Vagina (tissue), 2 donors: Measurements from ENCODE around the gene TBC1D24. TPM values are rescaled to one million over a fixed set of nuclear protein-coding genes. Genes with fewer than 3 reads are reported as not detected.

ENCODE experiments used
- DNase-seq, 2 donors: peaks; one replicate each; pipeline ENCODE4 v3.0.0-alpha.2; 2017; ENCODE audit errors: extremely low spot score in 2 of 2
- H3K27ac ChIP-seq: fragments of 200-600 bp; sonication (generic); one replicate; pipeline ENCODE4 v1.5.1; 2019
- H3K27me3 ChIP-seq: fragments of 200-600 bp; sonication (generic); one replicate; pipeline ENCODE4 v1.5.1; 2019
- H3K36me3 ChIP-seq, 2 donors: fragments of 200-600 bp; sonication (generic); one replicate each; pipeline ENCODE4 v1.5.1; 2017 to 2019
- H3K4me1 ChIP-seq: fragments of 200-600 bp; sonication (generic); one replicate; pipeline ENCODE4 v1.5.1; 2019
- H3K4me3 ChIP-seq, 2 donors: fragments of 200-600 bp; sonication (generic); 1 replicate in 1 of 2; 2 replicates in 1 of 2; pipeline ENCODE4 v1.5.1; 2016 to 2019
- H3K9me3 ChIP-seq: fragments of 200-600 bp; sonication (generic); one replicate; pipeline ENCODE4 v1.5.1; 2019
- CTCF ChIP-seq, 3 experiments: fragments of 450-650 bp in 2 of 3; fragments of 200-600 bp in 1 of 3; sonication (generic) in 1 of 3; IDR thresholded peaks; one replicate each; pipeline ENCODE4 v1.5.1; 2017 to 2019; ENCODE audit warnings: antibody characterized with exemption in 3 of 3, mild to moderate bottlenecking in 2 of 3, moderate library complexity in 2 of 3
- POLR2A ChIP-seq, 2 donors: fragments of 450-650 bp; IDR thresholded peaks; one replicate each; pipeline ENCODE4 v1.6.1; 2017; ENCODE audit warnings: antibody characterized with exemption in 2 of 2, mild to moderate bottlenecking in 2 of 2, moderate library complexity in 2 of 2
- POLR2AphosphoS5 ChIP-seq, 2 donors: sonication (generic); formaldehyde crosslinking; IDR thresholded peaks; one replicate each; pipeline ENCODE4 v1.9.0; 2017; ENCODE audit warnings: antibody characterized with exemption in 2 of 2, mild to moderate bottlenecking in 2 of 2, low read depth in 1 of 2; ENCODE audit not compliant: insufficient read depth in 1 of 2
- intact Hi-C: fragments of 100-400 bp; cut with DNase I; formaldehyde crosslinking; loops from one replicate; pipeline ENCODE4 v1.15.1; 2023
- total RNA-seq: library from RNA; depleted of rRNA; stranded (reverse); fragments of >200 nt; gene quantifications from one replicate; pipeline ENCODE4 v1.2.3, GENCODE V29; 2016

The TBC1D24 gene
- total RNA-seq, 1 donor from 2014 or later, result 9.6 TPM

- Histone ChIP-seq H3K4me3 (no peak overlapping the region), H3K36me3 (peaks cover 0 to 25% of the 10 kb centered on the region in 2 donors), H3K9me3 (no peaks in the 10 kb centered on the region), H3K27ac (no peak overlapping the region), H3K27me3 (no peaks in the 10 kb centered on the region), H3K4me1 (no peaks in the 10 kb centered on the region)
- intact Hi-C loops, result no loop called here
- DNase-seq, result no peak
- no peak for TF ChIP-seq POLR2AphosphoS5 (IDR thresholded peaks at IDR 0.05; ENCODE audit: insufficient read depth in 1 of 2, low read depth in 1 of 2)
Measured at GRCh38 chr16:2450535-2450934, 24.4 kb upstream of the TBC1D24 start.

GRCh38 chr16:2450975-2451381, 23.9 kb upstream of the TBC1D24 start:
- no peaks in the 10 kb centered on the region for H3K4me1 ChIP-seq
- peaks cover 0 to 21% of the 10 kb centered on the region in 2 donors for H3K36me3 ChIP-seq
- no peak overlapping the region for H3K27ac ChIP-seq
- intact Hi-C loops, result no loop called here
- H3K4me3 ChIP-seq, result no peak overlapping the region
- no peaks in the 10 kb centered on the region for H3K9me3 ChIP-seq
- TF ChIP-seq POLR2AphosphoS5 (IDR thresholded peaks at IDR 0.05; ENCODE audit: insufficient read depth in 1 of 2, low read depth in 1 of 2) (no peak), POLR2A (IDR thresholded peaks at IDR 0.05) (no peak), CTCF (IDR thresholded peaks at IDR 0.05) (no peak)
- no peaks in the 10 kb centered on the region for H3K27me3 ChIP-seq
- DNase-seq, result no peak

- DNase-seq, result no peak
- Histone ChIP-seq H3K36me3 (peaks cover 0 to 12% of the 10 kb centered on the region in 2 donors), H3K4me1 (no peaks in the 10 kb centered on the region), H3K27ac (no peak overlapping the region), H3K4me3 (no peak overlapping the region), H3K9me3 (no peaks in the 10 kb centered on the region), H3K27me3 (no peaks in the 10 kb centered on the region)
- no peak for TF ChIP-seq CTCF (IDR thresholded peaks at IDR 0.05)
- TF ChIP-seq POLR2A (IDR thresholded peaks at IDR 0.05), result no peak
- no peak for TF ChIP-seq POLR2AphosphoS5 (IDR thresholded peaks at IDR 0.05; ENCODE audit: insufficient read depth in 1 of 2, low read depth in 1 of 2)
- intact Hi-C loops, result no loop called here
Measured at GRCh38 chr16:2451851-2452320, 23.0 kb upstream of the TBC1D24 start.

- TF ChIP-seq POLR2AphosphoS5 (IDR thresholded peaks at IDR 0.05; ENCODE audit: insufficient read depth in 1 of 2, low read depth in 1 of 2) (no peak), POLR2A (IDR thresholded peaks at IDR 0.05) (no peak), CTCF (IDR thresholded peaks at IDR 0.05) (no peak)
- H3K4me3 ChIP-seq, result no peak overlapping the region
- no peak for DNase-seq
- H3K36me3 ChIP-seq, result peaks cover 0 to 10% of the 10 kb centered on the region in 2 donors
- intact Hi-C loops, result no loop called here
- no peaks in the 10 kb centered on the region for H3K9me3 ChIP-seq
- no peak overlapping the region for H3K27ac ChIP-seq
- H3K4me1 ChIP-seq, result no peaks in the 10 kb centered on the region
- H3K27me3 ChIP-seq, result no peaks in the 10 kb centered on the region
Measured at GRCh38 chr16:2452650-2453049, 22.3 kb upstream of the TBC1D24 start.

- no peak for DNase-seq
- Histone ChIP-seq H3K27me3 (no peaks in the 10 kb centered on the region), H3K4me1 (peaks cover 12% of the 10 kb centered on the region), H3K36me3 (no peaks in the 10 kb centered on the region), H3K27ac (no peak overlapping the region), H3K9me3 (no peaks in the 10 kb centered on the region), H3K4me3 (no peak overlapping the region)
- intact Hi-C loops, result no loop called here
- TF ChIP-seq POLR2AphosphoS5 (IDR thresholded peaks at IDR 0.05; ENCODE audit: insufficient read depth in 1 of 2, low read depth in 1 of 2), result no peak
- no peak for TF ChIP-seq POLR2A (IDR thresholded peaks at IDR 0.05)
- TF ChIP-seq CTCF (IDR thresholded peaks at IDR 0.05), result no peak
Measured at GRCh38 chr16:2455081-2455845, 19.7 kb upstream of the TBC1D24 start.
